ENCODE measurements around the gene MALAT1. TPM values are rescaled to one million over a fixed set of nuclear protein-coding genes. Genes with fewer than 3 reads are reported as not detected.

The MALAT1 gene
- polyA plus RNA-seq, 1 experiment: 924 TPM

- POLR2A ChIA-PET: interaction anchor here (0.8 kb wide), 1 partner anchor 35 kb away, joined by 7 read pairs; no protein-coding TSS in a partner anchor
These were observed 37.8 kb downstream of the MALAT1 start for GRCh38 chr11:65536412-65537295.

GRCh38 chr11:65537296-65537597 lies 38.4 kb downstream of the MALAT1 start:
- peaks cover 47% of the 10 kb centered on the region for H3K36me3 ChIP-seq (ENCODE audit: control insufficient read depth, insufficient read depth, low read length)
- TF ChIP-seq CTCF (IDR thresholded peaks at IDR 0.05; ENCODE audit: insufficient read depth, low read depth, low read length): no peak
- POLR2A ChIA-PET: no interaction called here

More at GRCh38 chr11:65536412-65537295, 37.8 kb downstream of the MALAT1 start:
- CTCF ChIA-PET: interaction anchor here (1.0 to 2.5 kb wide), 3 partner anchors 10 to 57 kb away, joined by 3 to 8 read pairs (median 6); partner anchors contain the start of gene FAM89B
- DNase-seq (ENCODE audit: low read depth): no peak
- Histone ChIP-seq H3K36me3 (ENCODE audit: control insufficient read depth, insufficient read depth, low read length) (peaks cover 47% of the 10 kb centered on the region), H3K4me3 (ENCODE audit: low read depth, low read length) (no peak overlapping the region), H3K27me3 (ENCODE audit: control insufficient read depth, insufficient read depth, low read length) (no peaks in the 10 kb centered on the region)
- no peak for TF ChIP-seq CTCF (IDR thresholded peaks at IDR 0.05; ENCODE audit: insufficient read depth, low read depth, low read length)

GRCh38 chr11:65537620-65538231 lies 38.9 kb downstream of the MALAT1 start:
- no peak for DNase-seq (ENCODE audit: low read depth)
- POLR2A ChIA-PET: no interaction called here
- H3K36me3 ChIP-seq (ENCODE audit: control insufficient read depth, insufficient read depth, low read length): peaks cover 44% of the 10 kb centered on the region
- CTCF ChIA-PET: interaction anchor here (1.8 kb wide), 1 partner anchor 9 kb away, joined by 5 read pairs; no protein-coding TSS in a partner anchor
- no peaks in the 10 kb centered on the region for H3K27me3 ChIP-seq (ENCODE audit: control insufficient read depth, insufficient read depth, low read length)
- no peak overlapping the region for H3K4me3 ChIP-seq (ENCODE audit: low read depth, low read length)
- no peak for TF ChIP-seq CTCF (IDR thresholded peaks at IDR 0.05; ENCODE audit: insufficient read depth, low read depth, low read length)

More at GRCh38 chr11:65537296-65537597, 38.4 kb downstream of the MALAT1 start:
- H3K4me3 ChIP-seq (ENCODE audit: low read depth, low read length): no peak overlapping the region
- CTCF ChIA-PET: interaction anchor here (1.5 to 2.5 kb wide), 3 partner anchors 8 to 56 kb away, joined by 5 to 8 read pairs (median 6); partner anchors contain the start of gene FAM89B
- no peak for DNase-seq (ENCODE audit: low read depth)
- H3K27me3 ChIP-seq (ENCODE audit: control insufficient read depth, insufficient read depth, low read length): no peaks in the 10 kb centered on the region

- DNase-seq (ENCODE audit: low read depth): no peak
- CTCF ChIA-PET: interaction anchor here (1.8 to 5.7 kb wide), 2 partner anchors 9 to 52 kb away, joined by 5 to 134 read pairs; partner anchors contain the start of gene KCNK7
- Histone ChIP-seq H3K27me3 (ENCODE audit: control insufficient read depth, insufficient read depth, low read length) (no peaks in the 10 kb centered on the region), H3K36me3 (ENCODE audit: control insufficient read depth, insufficient read depth, low read length) (peaks cover 47% of the 10 kb centered on the region), H3K4me3 (ENCODE audit: low read depth, low read length) (no peak overlapping the region)
- POLR2A ChIA-PET: no interaction called here
- TF ChIP-seq CTCF (IDR thresholded peaks at IDR 0.05; ENCODE audit: insufficient read depth, low read depth, low read length): no peak
These were observed 39.5 kb downstream of the MALAT1 start for GRCh38 chr11:65538232-65538914.
